ENCODE data around the gene SPAG16.

The SPAG16 gene

GRCh38 chr2:214261683-214262082 lies 977.4 kb downstream of the SPAG16 start:
- no peaks in the 10 kb centered on the region for H3K9me3 ChIP-seq (ENCODE audit: insufficient read depth, low read length)
- H4K20me1 ChIP-seq (ENCODE audit: insufficient read depth, low read length) = no peaks in the 10 kb centered on the region
- H3K27me3 ChIP-seq (ENCODE audit: low read depth, low read length) = no peaks in the 10 kb centered on the region
- no peak for TF ChIP-seq EZH2phosphoT487 (IDR thresholded peaks at IDR 0.05; ENCODE audit: low read depth)
- TF ChIP-seq CTCF (IDR thresholded peaks at IDR 0.05; ENCODE audit: low read depth, low read length) = no peak
- H3K4me3 ChIP-seq (ENCODE audit: low read length) = no peak overlapping the region
- H3K36me3 ChIP-seq (replicated peaks; ENCODE audit: low read depth, low read length) = no peaks in the 10 kb centered on the region
- no peaks in the 10 kb centered on the region for H3K4me1 ChIP-seq (ENCODE audit: low read length)
- H3K27ac ChIP-seq (ENCODE audit: low read length) = no peak overlapping the region
- H2AFZ ChIP-seq (ENCODE audit: low read depth, low read length) = no peak overlapping the region
- no peaks in the 10 kb centered on the region for H3K79me2 ChIP-seq (ENCODE audit: low read length)
- H3K9ac ChIP-seq (ENCODE audit: low read length) = no peak overlapping the region
- no peak overlapping the region for H3K4me2 ChIP-seq (ENCODE audit: low read length)

- no peaks in the 10 kb centered on the region for H3K36me3 ChIP-seq (replicated peaks; ENCODE audit: low read depth, low read length)
- TF ChIP-seq EZH2phosphoT487 (IDR thresholded peaks at IDR 0.05; ENCODE audit: low read depth) (no peak), CTCF (IDR thresholded peaks at IDR 0.05; ENCODE audit: low read depth, low read length) (no peak)
- H3K9ac ChIP-seq (ENCODE audit: low read length) = no peak overlapping the region
- H2AFZ ChIP-seq (ENCODE audit: low read depth, low read length) = no peak overlapping the region
- no peaks in the 10 kb centered on the region for H4K20me1 ChIP-seq (ENCODE audit: insufficient read depth, low read length)
- H3K27ac ChIP-seq (ENCODE audit: low read length) = no peak overlapping the region
- no peaks in the 10 kb centered on the region for H3K4me1 ChIP-seq (ENCODE audit: low read length)
- no peaks in the 10 kb centered on the region for H3K9me3 ChIP-seq (ENCODE audit: insufficient read depth, low read length)
- no peak overlapping the region for H3K4me3 ChIP-seq (ENCODE audit: low read length)
- no peaks in the 10 kb centered on the region for H3K27me3 ChIP-seq (ENCODE audit: low read depth, low read length)
- no peak overlapping the region for H3K4me2 ChIP-seq (ENCODE audit: low read length)
- H3K79me2 ChIP-seq (ENCODE audit: low read length) = no peaks in the 10 kb centered on the region
Observed at GRCh38 chr2:214264171-214264570, 979.9 kb downstream of the SPAG16 start.

GRCh38 chr2:214265991-214266489 lies 981.8 kb downstream of the SPAG16 start:
- H3K79me2 ChIP-seq (ENCODE audit: low read length) = no peaks in the 10 kb centered on the region
- no peaks in the 10 kb centered on the region for H3K4me1 ChIP-seq (ENCODE audit: low read length)
- no peak overlapping the region for H3K4me3 ChIP-seq (ENCODE audit: low read length)
- no peak overlapping the region for H3K4me2 ChIP-seq (ENCODE audit: low read length)
- H3K36me3 ChIP-seq (replicated peaks; ENCODE audit: low read depth, low read length) = no peaks in the 10 kb centered on the region
- TF ChIP-seq EZH2phosphoT487 (IDR thresholded peaks at IDR 0.05; ENCODE audit: low read depth) (no peak), CTCF (IDR thresholded peaks at IDR 0.05; ENCODE audit: low read depth, low read length) (no peak)
- no peaks in the 10 kb centered on the region for H3K9me3 ChIP-seq (ENCODE audit: insufficient read depth, low read length)
- no peak overlapping the region for H2AFZ ChIP-seq (ENCODE audit: low read depth, low read length)
- H4K20me1 ChIP-seq (ENCODE audit: insufficient read depth, low read length) = no peaks in the 10 kb centered on the region
- no peak overlapping the region for H3K9ac ChIP-seq (ENCODE audit: low read length)
- no peaks in the 10 kb centered on the region for H3K27me3 ChIP-seq (ENCODE audit: low read depth, low read length)
- no peak overlapping the region for H3K27ac ChIP-seq (ENCODE audit: low read length)

- Histone ChIP-seq H4K20me1 (ENCODE audit: insufficient read depth, low read length) (no peaks in the 10 kb centered on the region), H3K27ac (ENCODE audit: low read length) (no peak overlapping the region), H3K4me2 (ENCODE audit: low read length) (no peak overlapping the region), H3K27me3 (ENCODE audit: low read depth, low read length) (no peaks in the 10 kb centered on the region), H3K9me3 (ENCODE audit: insufficient read depth, low read length) (no peaks in the 10 kb centered on the region), H3K4me1 (ENCODE audit: low read length) (no peaks in the 10 kb centered on the region), H2AFZ (ENCODE audit: low read depth, low read length) (no peak overlapping the region), H3K9ac (ENCODE audit: low read length) (no peak overlapping the region), H3K36me3 (replicated peaks; ENCODE audit: low read depth, low read length) (no peaks in the 10 kb centered on the region), H3K79me2 (ENCODE audit: low read length) (no peaks in the 10 kb centered on the region), H3K4me3 (ENCODE audit: low read length) (no peak overlapping the region)
- TF ChIP-seq CTCF (IDR thresholded peaks at IDR 0.05; ENCODE audit: low read depth, low read length) (no peak), EZH2phosphoT487 (IDR thresholded peaks at IDR 0.05; ENCODE audit: low read depth) (no peak)
Observed at GRCh38 chr2:214277880-214278279, 993.6 kb downstream of the SPAG16 start.
